Measurements from ENCODE around the gene SMCO4.
"Not testable (repeated sequence)": the region's sequence is repeated elsewhere in the genome, so short reads cannot be mapped to it uniquely, and the experiment has no call there.

The SMCO4 gene

GRCh38 chr11:93464927-93465540 lies 78.2 kb downstream of the SMCO4 start:
- FAIRE-seq, result no peak

- not testable (repeated sequence) for FAIRE-seq
Observed at GRCh38 chr11:93463666-93464065, 79.5 kb downstream of the SMCO4 start.

GRCh38 chr11:93458286-93458685 lies 84.9 kb downstream of the SMCO4 start:
- no peak for FAIRE-seq

- FAIRE-seq, result no peak
Observed at GRCh38 chr11:93444617-93445073, 98.5 kb downstream of the SMCO4 start.

GRCh38 chr11:93443232-93443631 lies 100.0 kb downstream of the SMCO4 start:
- FAIRE-seq, result not testable (repeated sequence)

GRCh38 chr11:93432247-93432646 lies 110.9 kb downstream of the SMCO4 start:
- no peak for FAIRE-seq
